Osteoblast (primary cell): Measurements from ENCODE around the gene KLHL18. TPM values are rescaled to one million over a fixed set of nuclear protein-coding genes. Genes with fewer than 3 reads are reported as not detected.
"Not testable (repeated sequence)": the region's sequence is repeated elsewhere in the genome, so short reads cannot be mapped to it uniquely, and the experiment has no call there.

Experiments
- DNase-seq: peaks from one replicate; pipeline ENCODE4 v3.0.0; 2011; ENCODE audit warnings: low spot score, mixed read lengths; ENCODE audit not compliant: insufficient read length; ENCODE audit errors: missing footprints
- H2AFZ ChIP-seq: 2 replicates; pipeline ENCODE4 v1.6.0; 2011; ENCODE audit warnings: mild to moderate bottlenecking, low read length
- H3K27ac ChIP-seq: 2 replicates; pipeline ENCODE4 v1.5.1; 2011; ENCODE audit warnings: mild to moderate bottlenecking, low read depth, low read length, moderate library complexity
- H3K27me3 ChIP-seq: 2 replicates; pipeline ENCODE4 v1.6.0; 2012; ENCODE audit warnings: mild to moderate bottlenecking, control low read depth, inconsistent platforms, low read length, moderate library complexity; ENCODE audit not compliant: insufficient read depth
- H3K36me3 ChIP-seq: 2 replicates; pipeline ENCODE4 v1.5.1; 2011; ENCODE audit warnings: mild to moderate bottlenecking, low read length, control low read depth, moderate library complexity; ENCODE audit not compliant: insufficient read depth
- H3K4me1 ChIP-seq: 2 replicates; pipeline ENCODE4 v1.5.1; 2011; ENCODE audit warnings: mild to moderate bottlenecking, low read length, control low read depth, moderate library complexity; ENCODE audit not compliant: insufficient read depth
- H3K4me2 ChIP-seq: 2 replicates; pipeline ENCODE4 v1.6.0; 2011; ENCODE audit warnings: mild to moderate bottlenecking, low read length; ENCODE audit not compliant: insufficient read depth
- H3K4me3 ChIP-seq: fragments of 200-600 bp; sonication (generic); 3 replicates; pipeline ENCODE4 v1.5.1; 2012; ENCODE audit warnings: mild to moderate bottlenecking, low read length, inconsistent platforms; ENCODE audit not compliant: insufficient read depth
- H3K79me2 ChIP-seq: 2 replicates; pipeline ENCODE4 v1.6.0; 2012; ENCODE audit warnings: mild to moderate bottlenecking, low read length, control low read depth, inconsistent platforms; ENCODE audit not compliant: insufficient read depth
- H3K9me3 ChIP-seq: 2 replicates; pipeline ENCODE4 v1.5.1; 2011; ENCODE audit warnings: low read depth, low read length, control low read depth
- H4K20me1 ChIP-seq: 2 replicates; pipeline ENCODE4 v1.6.0; 2012; ENCODE audit warnings: mild to moderate bottlenecking, low read length, control low read depth; ENCODE audit not compliant: insufficient read depth
- CTCF ChIP-seq: IDR thresholded peaks from 2 replicates; pipeline ENCODE4 v1.5.1; 2011; ENCODE audit warnings: mild to moderate bottlenecking, low read depth, low read length, moderate library complexity; ENCODE audit errors: extremely low read depth
- total RNA-seq: library from RNA; depleted of rRNA; stranded (reverse); fragments of >200 nt; gene quantifications from 2 replicates; pipeline ENCODE4 v1.2.3, GENCODE V29; 2012

Gene KLHL18
- total RNA-seq, 1 donor = 21.4 TPM

GRCh38 chr3:47362701-47363100, 80.0 kb downstream of the KLHL18 start:
- no peaks in the 10 kb centered on the region for H3K36me3 ChIP-seq
- peaks cover 4% of the 10 kb centered on the region for H3K9me3 ChIP-seq
- peaks cover 10% of the 10 kb centered on the region for H3K4me1 ChIP-seq
- no peak overlapping the region for H2AFZ ChIP-seq
- H3K79me2 ChIP-seq = no peaks in the 10 kb centered on the region
- no peak overlapping the region for H3K4me3 ChIP-seq
- no peak overlapping the region for H3K4me2 ChIP-seq
- H3K27ac ChIP-seq = no peak overlapping the region
- H3K27me3 ChIP-seq = no peaks in the 10 kb centered on the region
- no peak for TF ChIP-seq CTCF
- no peaks in the 10 kb centered on the region for H4K20me1 ChIP-seq
- no peak for DNase-seq

DNA sequence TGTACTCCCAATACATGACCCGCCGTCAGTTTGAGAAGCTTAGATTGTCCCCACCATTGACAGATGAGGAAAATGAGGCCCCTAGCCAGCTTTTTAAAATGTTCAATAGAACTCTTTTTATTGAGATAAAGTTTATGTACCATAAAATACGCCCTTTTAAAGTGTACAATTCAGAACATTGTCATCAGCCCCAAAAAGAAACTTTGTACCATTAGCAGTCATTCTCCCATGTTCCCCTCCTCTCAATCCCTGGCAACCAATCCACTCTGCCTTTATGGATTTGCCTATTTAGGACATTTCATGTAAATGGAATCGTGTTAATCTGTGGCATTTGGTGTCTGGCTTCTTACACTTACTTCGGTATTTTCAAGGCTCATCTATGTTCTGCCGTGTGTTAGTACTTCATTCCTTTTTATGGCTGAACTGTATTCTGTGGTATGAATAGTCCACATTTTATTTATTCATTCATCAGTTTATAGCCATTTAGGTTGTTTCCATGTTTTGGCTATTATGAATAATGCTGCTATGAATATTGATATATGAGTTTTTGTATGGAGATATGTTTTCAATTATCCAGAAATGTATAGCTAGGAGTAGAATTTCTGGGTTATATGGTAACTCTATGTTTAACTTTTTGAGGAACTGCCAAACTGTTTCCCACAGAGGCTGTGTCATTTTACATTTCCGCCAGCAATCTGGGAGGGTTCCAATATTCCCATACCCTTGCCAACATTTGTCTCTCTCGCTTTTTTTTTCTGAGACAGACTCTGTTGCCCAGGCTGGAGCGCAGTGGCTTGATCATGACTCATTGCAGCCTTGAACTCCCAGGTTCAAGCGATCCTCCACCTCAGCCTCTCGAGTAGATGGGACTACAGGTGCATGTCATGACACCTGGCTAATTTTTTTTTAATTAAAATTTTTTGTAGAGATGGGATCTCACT, 82.7 kb downstream of the KLHL18 start:
- H3K4me2 ChIP-seq = peak overlapping the region; percentile 25

DNA sequence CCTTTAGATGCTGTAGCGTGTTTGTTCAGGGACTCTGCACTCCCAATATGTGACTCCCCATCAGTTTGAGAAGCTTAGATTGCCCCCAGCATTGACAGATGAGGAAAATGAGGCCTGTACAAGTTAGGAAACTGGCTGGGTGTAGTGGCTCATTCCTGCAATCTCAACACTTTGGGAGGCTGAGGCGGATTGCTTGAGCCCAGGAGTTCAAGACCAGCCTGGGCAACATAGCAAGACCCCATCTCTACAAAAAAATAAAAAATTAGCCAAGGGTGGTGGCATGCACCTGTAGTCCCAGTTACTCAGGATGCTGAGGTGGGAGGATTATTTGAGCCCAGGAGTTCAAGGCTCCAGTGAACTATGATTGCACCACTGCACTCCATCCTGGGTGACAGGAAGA, 84.1 kb downstream of the KLHL18 start:
- Histone ChIP-seq H3K79me2 (no peaks in the 10 kb centered on the region), H2AFZ (no peak overlapping the region), H3K27me3 (peaks cover 2% of the 10 kb centered on the region), H3K4me2 (no peak overlapping the region), H3K27ac (no peak overlapping the region), H4K20me1 (no peaks in the 10 kb centered on the region), H3K4me3 (no peak overlapping the region), H3K9me3 (no peaks in the 10 kb centered on the region), H3K36me3 (no peaks in the 10 kb centered on the region), H3K4me1 (peaks cover 10% of the 10 kb centered on the region)
- DNase-seq = no peak
- TF ChIP-seq CTCF = no peak

More for the DNA sequence above, 82.7 kb downstream of the KLHL18 start:
- Histone ChIP-seq H3K4me1 (peaks cover 10% of the 10 kb centered on the region), H2AFZ (peak overlapping the region; percentile 25), H3K4me3 (no peak overlapping the region), H3K27ac (no peak overlapping the region), H3K36me3 (no peaks in the 10 kb centered on the region), H3K9me3 (no peaks in the 10 kb centered on the region), H4K20me1 (no peaks in the 10 kb centered on the region), H3K27me3 (peaks cover 2% of the 10 kb centered on the region), H3K79me2 (no peaks in the 10 kb centered on the region)
- peak; percentile 77 for DNase-seq
- no peak for TF ChIP-seq CTCF

- Histone ChIP-seq H3K4me3 (no peak overlapping the region), H3K36me3 (no peaks in the 10 kb centered on the region), H3K4me2 (no peak overlapping the region), H3K9me3 (no peaks in the 10 kb centered on the region), H3K27ac (no peak overlapping the region), H3K27me3 (peaks cover 2% of the 10 kb centered on the region), H2AFZ (no peak overlapping the region), H3K4me1 (peaks cover 10% of the 10 kb centered on the region), H3K79me2 (no peaks in the 10 kb centered on the region), H4K20me1 (no peaks in the 10 kb centered on the region)
- no peak for DNase-seq
- TF ChIP-seq CTCF = no peak
These were observed 84.9 kb downstream of the KLHL18 start for GRCh38 chr3:47367631-47368030.

DNA sequence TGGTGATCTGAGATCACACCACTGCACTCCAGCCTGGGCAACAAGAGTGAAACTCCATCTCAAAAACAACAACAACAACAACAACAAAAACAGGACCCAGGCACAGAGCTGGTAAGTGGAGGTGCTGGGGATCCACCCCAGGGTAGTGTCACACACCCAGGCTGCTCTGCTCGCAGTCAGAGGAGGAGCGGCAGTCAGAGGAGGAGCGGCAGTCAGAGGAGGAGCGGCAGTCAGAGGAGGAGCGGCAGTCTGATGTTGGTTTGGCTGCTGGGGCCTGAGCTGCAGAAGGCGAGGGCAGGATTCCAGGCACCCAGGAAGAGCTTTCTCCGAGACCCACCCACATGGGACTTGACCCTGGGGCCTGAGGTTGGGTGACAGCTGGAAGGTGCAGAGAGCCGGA, 87.3 kb downstream of the KLHL18 start:
- DNase-seq, H3K27me3 ChIP-seq, H2AFZ ChIP-seq, H3K4me3 ChIP-seq, H3K36me3 ChIP-seq, H3K79me2 ChIP-seq, H3K9me3 ChIP-seq, H4K20me1 ChIP-seq, H3K4me2 ChIP-seq, H3K27ac ChIP-seq: not testable (repeated sequence)
- H3K4me1 ChIP-seq = peaks cover 10% of the 10 kb centered on the region
